Colonic mucosa (tissue), 4 donors: ENCODE data around the gene EML6. TPM values are rescaled to one million over a fixed set of nuclear protein-coding genes. Genes with fewer than 3 reads are reported as not detected.

Source experiments
- DNase-seq: peaks from one replicate; pipeline ENCODE4 v3.0.0-alpha.2; 2020
- H3K27ac ChIP-seq: fragments of 200-600 bp; one replicate; pipeline ENCODE4 v1.8.0; 2021
- H3K27me3 ChIP-seq: fragments of 200-600 bp; one replicate; pipeline ENCODE4 v1.8.0; 2021
- H3K36me3 ChIP-seq: fragments of 200-600 bp; one replicate; pipeline ENCODE4 v1.8.0; 2021
- H3K4me1 ChIP-seq: fragments of 200-600 bp; one replicate; pipeline ENCODE4 v1.8.0; 2021; ENCODE audit warnings: mild to moderate bottlenecking
- H3K4me3 ChIP-seq: fragments of 200-600 bp; one replicate; pipeline ENCODE4 v1.8.0; 2021
- H3K9ac ChIP-seq, 2 donors: one replicate each; pipeline ENCODE4 v1.7.0; 2013; ENCODE audit warnings: control low read depth in 2 of 2, low read depth in 2 of 2, low read length in 2 of 2
- H3K9me3 ChIP-seq: fragments of 200-600 bp; one replicate; pipeline ENCODE4 v1.8.0; 2021
- intact Hi-C: fragments of 100-400 bp; cut with DNase I; formaldehyde crosslinking; loops from one replicate; pipeline ENCODE4 v1.14.1; 2022
- total RNA-seq, 2 donors: library from RNA; stranded (reverse); fragmentation: NEBNext Ultra II Directional in 1 of 2; extraction: Animal tissue kit (Norgen Biotek cat#: 25700) in 1 of 2; gene quantifications; one replicate each; pipeline ENCODE4 v1.2.1, GENCODE V29; 2021
- TF ChIP-seq, protein P1 (sequence below): fragments of 200-600 bp; IDR thresholded peaks from one replicate; pipeline ENCODE4 v1.8.0; 2022; ENCODE audit warnings: antibody characterized with exemption, mild to moderate bottlenecking
- donor health status: healthy.
- donor health status: DM: no; HTN: no; CAD: no.
- donor health status: DM: no; HTN: no; CAD: no.

EML6 gene
- total RNA-seq, 2 donors from 2014 or later: 2.1 to 2.5 TPM

DNA sequence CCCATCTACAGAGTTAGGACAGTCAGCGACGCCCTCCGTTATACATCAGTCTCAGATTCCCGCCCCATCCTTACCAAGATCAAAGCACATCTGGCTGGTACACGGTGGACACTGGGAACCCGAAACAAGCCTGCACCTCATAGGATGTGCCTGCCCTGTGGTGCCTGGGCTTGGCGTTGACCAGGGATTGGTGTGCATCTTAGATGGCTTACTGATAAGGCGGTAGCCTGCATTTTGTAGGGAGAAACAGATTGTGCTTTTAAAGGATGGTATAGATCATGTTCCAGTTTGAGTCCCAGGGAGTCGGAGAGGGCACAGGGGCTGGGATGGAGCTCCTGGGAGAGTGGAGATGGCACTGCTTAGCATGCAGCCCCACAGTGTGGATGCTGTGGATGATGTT lies 108.0 kb downstream of the EML6 start:
- no peaks in the 10 kb centered on the region for H3K27me3 ChIP-seq
- H3K27ac ChIP-seq: no peak overlapping the region
- no peaks in the 10 kb centered on the region for H3K9me3 ChIP-seq
- H3K4me3 ChIP-seq: no peak overlapping the region
- no peak overlapping the region for H3K9ac ChIP-seq
- H3K4me1 ChIP-seq: no peaks in the 10 kb centered on the region
- TF ChIP-seq, protein P1, sequence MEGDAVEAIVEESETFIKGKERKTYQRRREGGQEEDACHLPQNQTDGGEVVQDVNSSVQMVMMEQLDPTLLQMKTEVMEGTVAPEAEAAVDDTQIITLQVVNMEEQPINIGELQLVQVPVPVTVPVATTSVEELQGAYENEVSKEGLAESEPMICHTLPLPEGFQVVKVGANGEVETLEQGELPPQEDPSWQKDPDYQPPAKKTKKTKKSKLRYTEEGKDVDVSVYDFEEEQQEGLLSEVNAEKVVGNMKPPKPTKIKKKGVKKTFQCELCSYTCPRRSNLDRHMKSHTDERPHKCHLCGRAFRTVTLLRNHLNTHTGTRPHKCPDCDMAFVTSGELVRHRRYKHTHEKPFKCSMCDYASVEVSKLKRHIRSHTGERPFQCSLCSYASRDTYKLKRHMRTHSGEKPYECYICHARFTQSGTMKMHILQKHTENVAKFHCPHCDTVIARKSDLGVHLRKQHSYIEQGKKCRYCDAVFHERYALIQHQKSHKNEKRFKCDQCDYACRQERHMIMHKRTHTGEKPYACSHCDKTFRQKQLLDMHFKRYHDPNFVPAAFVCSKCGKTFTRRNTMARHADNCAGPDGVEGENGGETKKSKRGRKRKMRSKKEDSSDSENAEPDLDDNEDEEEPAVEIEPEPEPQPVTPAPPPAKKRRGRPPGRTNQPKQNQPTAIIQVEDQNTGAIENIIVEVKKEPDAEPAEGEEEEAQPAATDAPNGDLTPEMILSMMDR: no peak
- intact Hi-C loops: loop anchor here (10.0 kb wide), 1 partner anchor 167 kb away; no protein-coding TSS in a partner anchor
- H3K36me3 ChIP-seq: no peaks in the 10 kb centered on the region
- no peak for DNase-seq

DNA sequence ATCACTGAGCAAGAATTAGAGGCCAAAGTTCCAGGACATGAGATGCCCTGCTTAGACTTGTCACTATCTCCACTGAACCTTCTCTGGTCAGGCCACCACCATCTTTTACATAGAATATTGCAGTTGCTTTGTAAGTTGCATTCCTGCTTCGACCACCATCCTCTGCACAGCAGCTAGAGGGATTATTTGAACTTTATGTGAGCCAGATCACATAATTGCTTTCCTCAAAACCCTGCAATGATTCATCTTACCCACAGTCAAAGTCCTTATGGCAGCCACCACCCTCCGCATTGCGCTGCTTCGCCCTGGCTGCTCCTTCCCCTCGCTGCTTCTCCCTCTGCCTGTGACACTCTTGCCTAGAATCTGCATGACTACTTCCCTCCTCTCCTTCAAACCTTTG lies 111.3 kb downstream of the EML6 start:
- H3K9me3 ChIP-seq: no peaks in the 10 kb centered on the region
- no peak for DNase-seq
- intact Hi-C loops: loop anchor here (5.0 to 10.0 kb wide), 2 partner anchors 112 to 170 kb away; partner anchors contain the start of gene EML6
- no peak overlapping the region for H3K4me3 ChIP-seq
- H3K4me1 ChIP-seq: no peaks in the 10 kb centered on the region
- H3K9ac ChIP-seq: no peak overlapping the region
- H3K36me3 ChIP-seq: no peaks in the 10 kb centered on the region
- H3K27ac ChIP-seq: no peak overlapping the region
- no peaks in the 10 kb centered on the region for H3K27me3 ChIP-seq
- TF ChIP-seq, protein P1: no peak

DNA sequence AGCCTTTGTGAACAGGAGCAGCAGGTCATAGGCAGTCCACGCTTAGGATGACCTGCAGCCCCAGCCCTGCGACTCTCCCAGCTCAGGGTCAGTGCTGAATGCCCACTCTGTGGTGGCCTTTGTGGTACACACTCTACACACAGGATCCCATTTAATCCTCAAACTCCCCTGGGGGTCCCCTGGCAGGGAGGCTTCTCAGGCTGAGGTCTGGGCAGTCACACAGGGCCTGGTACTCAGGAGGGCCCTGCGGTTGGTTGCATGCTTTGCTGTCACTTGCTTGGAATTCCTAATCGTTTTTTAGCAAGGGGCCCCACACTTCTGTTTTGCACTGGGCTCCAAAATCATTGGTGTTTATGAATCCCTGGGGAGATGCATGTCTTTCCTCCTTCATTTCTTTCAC lies 113.0 kb downstream of the EML6 start:
- H3K9me3 ChIP-seq: no peaks in the 10 kb centered on the region
- no peak overlapping the region for H3K4me3 ChIP-seq
- no peaks in the 10 kb centered on the region for H3K36me3 ChIP-seq
- TF ChIP-seq, protein P1: no peak
- H3K4me1 ChIP-seq: no peaks in the 10 kb centered on the region
- no peak for DNase-seq
- no peaks in the 10 kb centered on the region for H3K27me3 ChIP-seq
- intact Hi-C loops: loop anchor here (5.0 to 10.0 kb wide), 2 partner anchors 114 to 172 kb away; partner anchors contain the start of gene EML6
- H3K9ac ChIP-seq: no peak overlapping the region
- no peak overlapping the region for H3K27ac ChIP-seq

DNA sequence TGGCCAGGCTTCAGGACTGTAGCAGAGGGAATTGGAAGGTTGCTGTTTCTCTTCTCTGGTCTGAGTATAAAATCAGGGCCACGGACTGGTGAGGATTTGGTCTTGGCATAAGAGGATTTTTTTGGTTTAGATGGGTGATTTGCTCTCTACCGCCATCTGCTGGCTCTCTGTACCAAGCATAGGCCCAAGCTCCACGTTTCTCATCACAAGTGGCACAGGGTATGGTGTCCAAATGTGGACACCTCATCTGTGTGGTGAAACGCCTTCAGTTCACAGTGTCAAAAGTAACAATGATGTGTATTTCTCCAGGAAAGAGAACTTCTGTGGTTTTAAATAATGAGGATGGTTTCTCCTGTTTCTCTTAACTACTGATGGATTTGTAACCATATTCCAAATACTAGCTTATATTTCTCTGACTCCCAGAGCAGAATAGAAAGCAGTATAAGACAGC lies 115.1 kb downstream of the EML6 start:
- no peaks in the 10 kb centered on the region for H3K9me3 ChIP-seq
- H3K4me3 ChIP-seq: no peak overlapping the region
- H3K27ac ChIP-seq: no peak overlapping the region
- peak; percentile 73 for DNase-seq
- no peaks in the 10 kb centered on the region for H3K4me1 ChIP-seq
- H3K9ac ChIP-seq: no peak overlapping the region
- no peaks in the 10 kb centered on the region for H3K27me3 ChIP-seq
- TF ChIP-seq, protein P1: peak; percentile 84
- intact Hi-C loops: loop anchor here (5.0 to 10.0 kb wide), 2 partner anchors 116 to 174 kb away; partner anchors contain the start of gene EML6
- no peaks in the 10 kb centered on the region for H3K36me3 ChIP-seq

DNA sequence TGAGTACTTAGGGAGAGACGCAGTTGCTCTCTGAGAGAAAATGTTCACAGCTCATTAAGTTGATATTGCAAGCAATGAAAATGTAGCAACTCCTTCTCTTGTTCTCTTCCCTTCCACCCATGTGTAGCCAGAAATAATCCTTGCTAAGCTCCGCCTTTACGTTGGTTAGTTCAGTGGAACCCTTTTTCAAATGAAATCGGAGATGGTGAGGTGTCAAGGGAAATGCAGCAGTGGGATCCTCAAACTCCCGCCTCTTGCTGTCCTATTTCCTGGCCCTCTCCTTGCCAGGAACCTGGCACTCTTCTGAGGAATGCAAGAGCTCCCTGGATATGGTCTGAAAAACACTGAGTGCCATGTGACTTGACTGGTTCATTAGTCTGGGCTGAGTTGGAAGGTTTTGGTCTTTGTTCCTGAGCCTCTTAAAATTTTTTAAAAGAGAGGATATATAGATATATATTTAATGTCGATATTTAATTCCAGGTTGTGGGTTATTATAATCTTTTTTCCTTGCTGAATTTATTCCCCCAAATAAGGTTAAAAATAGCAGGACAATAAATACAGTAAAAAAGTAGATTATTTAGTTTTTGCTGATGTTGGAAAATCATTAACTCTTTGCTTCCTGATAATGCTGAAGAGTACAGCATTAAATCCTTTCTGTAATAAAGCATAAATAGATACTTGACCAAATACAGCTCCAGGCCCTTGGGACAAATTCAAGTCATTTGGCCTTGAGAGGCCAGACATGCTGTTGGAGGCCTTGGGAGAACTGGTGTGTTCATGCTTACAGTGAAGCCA lies 116.2 kb downstream of the EML6 start:
- Histone ChIP-seq H3K4me1 (no peaks in the 10 kb centered on the region), H3K9ac (no peak overlapping the region), H3K27me3 (no peaks in the 10 kb centered on the region), H3K27ac (no peak overlapping the region), H3K4me3 (no peak overlapping the region), H3K9me3 (no peaks in the 10 kb centered on the region), H3K36me3 (no peaks in the 10 kb centered on the region)
- TF ChIP-seq, protein P1: no peak
- intact Hi-C loops: loop anchor here (5.0 to 10.0 kb wide), 3 partner anchors 117 to 735 kb away; partner anchors contain the start of gene EML6
- no peak for DNase-seq
